ENCODE results near the gene PTPRN2.

The PTPRN2 gene

DNA sequence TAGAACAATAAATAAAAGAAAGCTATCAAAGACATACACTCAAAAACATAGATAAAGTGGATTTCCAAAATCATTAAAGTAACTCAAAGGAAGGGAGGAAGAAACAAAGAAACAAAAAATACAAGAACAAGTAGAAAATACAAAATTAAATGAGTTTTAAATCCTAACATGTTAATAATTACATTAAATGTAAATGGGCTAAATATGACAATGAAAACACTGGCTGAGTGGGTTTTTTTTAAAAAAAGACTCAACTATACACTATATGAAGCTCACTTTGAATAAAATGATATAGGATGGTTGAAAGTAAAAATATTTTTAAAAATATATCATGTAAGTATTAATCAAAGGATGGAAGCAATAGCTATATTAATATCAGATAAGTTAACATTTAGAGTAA lies 371.4 kb downstream of the PTPRN2 start:
- H2BK12ac ChIP-seq (ENCODE audit: low read length): no peak overlapping the region
- H2BK5ac ChIP-seq (ENCODE audit: low read length): no peak overlapping the region
- no peaks in the 10 kb centered on the region for H3K4me1 ChIP-seq (ENCODE audit: control insufficient read depth in 2 of 2, insufficient read depth in 1 of 2, low read depth in 1 of 2, low read length in 2 of 2)
- H4K91ac ChIP-seq (ENCODE audit: low read depth, low read length, poor library complexity): no peak overlapping the region
- H3K27ac ChIP-seq (replicated peaks; ENCODE audit: low read length): no peak overlapping the region
- no peak overlapping the region for H4K8ac ChIP-seq (ENCODE audit: low read depth, low read length)
- H3K9ac ChIP-seq (ENCODE audit: low read depth, low read length, poor library complexity): no peak overlapping the region
- no peak overlapping the region for H2BK120ac ChIP-seq (ENCODE audit: low read depth, low read length)
- H3K27me3 ChIP-seq (ENCODE audit: control insufficient read depth in 3 of 3, insufficient read depth in 3 of 3, low read depth in 1 of 3, low read length in 3 of 3): no peaks in the 10 kb centered on the region
- no peak overlapping the region for H3K14ac ChIP-seq (ENCODE audit: low read length)
- DNase-seq (ENCODE audit: low spot score): no peak
- H2BK15ac ChIP-seq (ENCODE audit: low read length): no peak overlapping the region
- H3K18ac ChIP-seq (ENCODE audit: low read length): no peak overlapping the region
- H3K79me1 ChIP-seq (ENCODE audit: low read depth, low read length): no peaks in the 10 kb centered on the region
- H2AFZ ChIP-seq (ENCODE audit: low read length): no peak overlapping the region
- peaks cover 0 to 2% of the 10 kb centered on the region in 2 donors for H3K9me3 ChIP-seq (replicated peaks in 1 of 2; ENCODE audit: control insufficient read depth in 2 of 2, insufficient read depth in 1 of 2, low read depth in 1 of 2, low read length in 2 of 2)
- H3K4me2 ChIP-seq (ENCODE audit: insufficient read depth, low read length, poor library complexity, severe bottlenecking): no peak overlapping the region
- H3K23ac ChIP-seq (ENCODE audit: low read depth, low read length, poor library complexity): no peak overlapping the region
- H3K36me3 ChIP-seq (replicated peaks in 1 of 2; ENCODE audit: control insufficient read depth in 2 of 2, insufficient read depth in 2 of 2, low read length in 2 of 2): no peaks in the 10 kb centered on the region
- H2AK5ac ChIP-seq (ENCODE audit: low read depth, low read length): no peak overlapping the region
- no peak overlapping the region for H3K4me3 ChIP-seq (ENCODE audit: low read length in 2 of 2)
- H3K4ac ChIP-seq (ENCODE audit: low read length): no peak overlapping the region

DNA sequence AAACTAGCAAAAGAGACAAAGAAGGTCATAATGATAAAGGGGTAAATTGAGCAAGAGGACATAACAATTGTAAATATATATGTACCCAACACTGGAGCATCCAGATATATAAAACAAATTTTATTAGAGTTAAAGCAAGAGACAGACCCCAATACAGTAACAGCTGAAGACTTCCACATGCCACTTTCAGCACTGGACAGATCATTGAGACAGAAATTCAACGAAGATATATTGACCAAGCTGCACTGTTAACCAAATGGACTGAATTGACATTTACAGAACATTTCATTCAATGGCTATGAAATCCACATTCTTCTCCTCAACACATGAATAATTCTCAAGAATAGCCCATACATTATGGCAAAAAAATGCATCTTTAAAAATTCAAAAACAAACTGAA lies 378.2 kb downstream of the PTPRN2 start:
- Histone ChIP-seq H3K23ac (ENCODE audit: low read depth, low read length, poor library complexity) (no peak overlapping the region), H2BK120ac (ENCODE audit: low read depth, low read length) (no peak overlapping the region), H3K9me3 (replicated peaks in 1 of 2; ENCODE audit: control insufficient read depth in 2 of 2, insufficient read depth in 1 of 2, low read depth in 1 of 2, low read length in 2 of 2) (no peaks in the 10 kb centered on the region), H3K36me3 (replicated peaks in 1 of 2; ENCODE audit: control insufficient read depth in 2 of 2, insufficient read depth in 2 of 2, low read length in 2 of 2) (no peaks in the 10 kb centered on the region), H3K27me3 (ENCODE audit: control insufficient read depth in 3 of 3, insufficient read depth in 3 of 3, low read depth in 1 of 3, low read length in 3 of 3) (no peaks in the 10 kb centered on the region), H2BK12ac (ENCODE audit: low read length) (no peak overlapping the region), H3K4me3 (ENCODE audit: low read length in 2 of 2) (no peak overlapping the region), H3K4me1 (ENCODE audit: control insufficient read depth in 2 of 2, insufficient read depth in 1 of 2, low read depth in 1 of 2, low read length in 2 of 2) (no peaks in the 10 kb centered on the region), H2AFZ (ENCODE audit: low read length) (no peak overlapping the region), H3K14ac (ENCODE audit: low read length) (no peak overlapping the region), H4K8ac (ENCODE audit: low read depth, low read length) (no peak overlapping the region), H3K18ac (ENCODE audit: low read length) (no peak overlapping the region), H3K4ac (ENCODE audit: low read length) (no peak overlapping the region), H2AK5ac (ENCODE audit: low read depth, low read length) (no peak overlapping the region), H3K9ac (ENCODE audit: low read depth, low read length, poor library complexity) (no peak overlapping the region), H3K79me1 (ENCODE audit: low read depth, low read length) (no peaks in the 10 kb centered on the region), H4K91ac (ENCODE audit: low read depth, low read length, poor library complexity) (no peak overlapping the region), H3K27ac (replicated peaks; ENCODE audit: low read length) (no peak overlapping the region), H2BK15ac (ENCODE audit: low read length) (no peak overlapping the region), H2BK5ac (ENCODE audit: low read length) (no peak overlapping the region), H3K4me2 (ENCODE audit: insufficient read depth, low read length, poor library complexity, severe bottlenecking) (no peak overlapping the region)
- no CpG with 5 or more reads among the region's 1 CpG for WGBS, 2 donors (ENCODE audit: extremely low coverage in 2 of 2, insufficient read length in 2 of 2, insufficient replicate concordance in 1 of 2)
- DNase-seq (ENCODE audit: low spot score): no peak

DNA sequence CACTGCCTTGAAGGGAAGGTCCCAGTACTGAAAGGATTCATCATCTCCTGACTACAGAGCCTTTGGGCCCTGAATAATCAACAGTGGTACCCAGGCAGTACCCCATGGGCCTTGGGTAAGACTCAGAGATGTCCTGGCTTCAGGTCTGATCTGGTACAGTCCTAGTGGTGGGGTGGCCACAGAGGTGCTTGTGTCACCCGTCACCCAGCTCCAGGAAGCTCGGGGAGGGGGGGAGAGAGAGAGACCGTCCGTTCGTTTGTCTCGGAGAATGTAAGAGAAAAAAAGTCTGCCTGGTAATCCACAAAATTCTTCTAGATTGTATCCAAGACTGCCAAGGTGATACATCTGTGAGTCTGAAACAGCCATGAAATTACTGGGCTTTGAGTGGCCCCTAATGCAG lies 381.3 kb downstream of the PTPRN2 start:
- H3K4me2 ChIP-seq (ENCODE audit: insufficient read depth, low read length, poor library complexity, severe bottlenecking): no peak overlapping the region
- H3K4me3 ChIP-seq (ENCODE audit: low read length in 2 of 2): peak overlapping the region in 1 of 2 donors; percentile 35
- H2BK5ac ChIP-seq (ENCODE audit: low read length): no peak overlapping the region
- no peak overlapping the region for H3K4ac ChIP-seq (ENCODE audit: low read length)
- DNase-seq (ENCODE audit: low spot score): no peak
- no peak overlapping the region for H4K8ac ChIP-seq (ENCODE audit: low read depth, low read length)
- H3K9me3 ChIP-seq (replicated peaks in 1 of 2; ENCODE audit: control insufficient read depth in 2 of 2, insufficient read depth in 1 of 2, low read depth in 1 of 2, low read length in 2 of 2): no peaks in the 10 kb centered on the region
- no peak overlapping the region for H2BK120ac ChIP-seq (ENCODE audit: low read depth, low read length)
- H2AK5ac ChIP-seq (ENCODE audit: low read depth, low read length): no peak overlapping the region
- no peaks in the 10 kb centered on the region for H3K79me1 ChIP-seq (ENCODE audit: low read depth, low read length)
- no peaks in the 10 kb centered on the region for H3K4me1 ChIP-seq (ENCODE audit: control insufficient read depth in 2 of 2, insufficient read depth in 1 of 2, low read depth in 1 of 2, low read length in 2 of 2)
- H3K27ac ChIP-seq (replicated peaks; ENCODE audit: low read length): no peak overlapping the region
- no peaks in the 10 kb centered on the region for H3K36me3 ChIP-seq (replicated peaks in 1 of 2; ENCODE audit: control insufficient read depth in 2 of 2, insufficient read depth in 2 of 2, low read length in 2 of 2)
- no peak overlapping the region for H3K14ac ChIP-seq (ENCODE audit: low read length)
- no peak overlapping the region for H2AFZ ChIP-seq (ENCODE audit: low read length)
- no peak overlapping the region for H4K91ac ChIP-seq (ENCODE audit: low read depth, low read length, poor library complexity)
- H3K9ac ChIP-seq (ENCODE audit: low read depth, low read length, poor library complexity): no peak overlapping the region
- no peaks in the 10 kb centered on the region for H3K27me3 ChIP-seq (ENCODE audit: control insufficient read depth in 3 of 3, insufficient read depth in 3 of 3, low read depth in 1 of 3, low read length in 3 of 3)
- H2BK12ac ChIP-seq (ENCODE audit: low read length): no peak overlapping the region
- no CpG with 5 or more reads among the region's 6 CpGs for WGBS, 2 donors (ENCODE audit: extremely low coverage in 2 of 2, insufficient read length in 2 of 2, insufficient replicate concordance in 1 of 2)
- H3K18ac ChIP-seq (ENCODE audit: low read length): no peak overlapping the region
- no peak overlapping the region for H3K23ac ChIP-seq (ENCODE audit: low read depth, low read length, poor library complexity)
- H2BK15ac ChIP-seq (ENCODE audit: low read length): no peak overlapping the region

DNA sequence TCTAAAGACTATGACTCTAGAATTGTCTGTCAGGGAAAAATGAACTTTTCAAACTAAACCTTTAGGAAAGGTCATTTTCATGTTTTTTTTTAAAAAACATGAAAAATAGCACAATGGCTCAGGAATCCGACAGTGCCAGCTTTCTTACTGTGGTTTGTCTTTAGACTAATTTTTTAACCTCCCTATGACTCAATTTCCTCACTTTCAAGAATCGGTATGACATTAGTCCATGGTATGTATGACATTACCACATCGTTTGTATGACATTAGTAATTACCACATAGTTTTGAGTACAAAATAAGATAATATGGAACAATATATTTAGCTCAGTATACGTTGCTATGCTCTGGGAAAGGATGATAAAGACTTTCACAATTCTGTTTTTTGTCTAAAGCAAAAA lies 383.2 kb downstream of the PTPRN2 start:
- H2AFZ ChIP-seq (ENCODE audit: low read length): no peak overlapping the region
- no peak overlapping the region for H3K23ac ChIP-seq (ENCODE audit: low read depth, low read length, poor library complexity)
- H3K4me3 ChIP-seq (ENCODE audit: low read length in 2 of 2): no peak overlapping the region
- no peak overlapping the region for H2AK5ac ChIP-seq (ENCODE audit: low read depth, low read length)
- H4K91ac ChIP-seq (ENCODE audit: low read depth, low read length, poor library complexity): no peak overlapping the region
- no peaks in the 10 kb centered on the region for H3K9me3 ChIP-seq (replicated peaks in 1 of 2; ENCODE audit: control insufficient read depth in 2 of 2, insufficient read depth in 1 of 2, low read depth in 1 of 2, low read length in 2 of 2)
- no peaks in the 10 kb centered on the region for H3K27me3 ChIP-seq (ENCODE audit: control insufficient read depth in 3 of 3, insufficient read depth in 3 of 3, low read depth in 1 of 3, low read length in 3 of 3)
- H3K9ac ChIP-seq (ENCODE audit: low read depth, low read length, poor library complexity): no peak overlapping the region
- H3K4me1 ChIP-seq (ENCODE audit: control insufficient read depth in 2 of 2, insufficient read depth in 1 of 2, low read depth in 1 of 2, low read length in 2 of 2): no peaks in the 10 kb centered on the region
- no peak overlapping the region for H3K4ac ChIP-seq (ENCODE audit: low read length)
- no peaks in the 10 kb centered on the region for H3K79me1 ChIP-seq (ENCODE audit: low read depth, low read length)
- no peak overlapping the region for H2BK15ac ChIP-seq (ENCODE audit: low read length)
- no peak overlapping the region for H3K18ac ChIP-seq (ENCODE audit: low read length)
- no peaks in the 10 kb centered on the region for H3K36me3 ChIP-seq (replicated peaks in 1 of 2; ENCODE audit: control insufficient read depth in 2 of 2, insufficient read depth in 2 of 2, low read length in 2 of 2)
- no peak overlapping the region for H3K27ac ChIP-seq (replicated peaks; ENCODE audit: low read length)
- H2BK12ac ChIP-seq (ENCODE audit: low read length): no peak overlapping the region
- no peak overlapping the region for H3K4me2 ChIP-seq (ENCODE audit: insufficient read depth, low read length, poor library complexity, severe bottlenecking)
- no peak for DNase-seq (ENCODE audit: low spot score)
- H2BK120ac ChIP-seq (ENCODE audit: low read depth, low read length): no peak overlapping the region
- H2BK5ac ChIP-seq (ENCODE audit: low read length): no peak overlapping the region
- WGBS, 2 donors (ENCODE audit: extremely low coverage in 2 of 2, insufficient read length in 2 of 2, insufficient replicate concordance in 1 of 2): no CpG with 5 or more reads among the region's 4 CpGs
- no peak overlapping the region for H4K8ac ChIP-seq (ENCODE audit: low read depth, low read length)
- no peak overlapping the region for H3K14ac ChIP-seq (ENCODE audit: low read length)
